ENCODE data around the gene CALN1. TPM values are rescaled to one million over a fixed set of nuclear protein-coding genes. Genes with fewer than 3 reads are reported as not detected.
A peak's percentile ranks its signal among the peaks of the same experiment; 100 is the strongest.
"Not testable (repeated sequence)": the region's sequence is repeated elsewhere in the genome, so short reads cannot be mapped to it uniquely, and the experiment has no call there.

CALN1 gene
- total RNA-seq, 2 donors from 2014 or later: 4.3 to 6.9 TPM

DNA sequence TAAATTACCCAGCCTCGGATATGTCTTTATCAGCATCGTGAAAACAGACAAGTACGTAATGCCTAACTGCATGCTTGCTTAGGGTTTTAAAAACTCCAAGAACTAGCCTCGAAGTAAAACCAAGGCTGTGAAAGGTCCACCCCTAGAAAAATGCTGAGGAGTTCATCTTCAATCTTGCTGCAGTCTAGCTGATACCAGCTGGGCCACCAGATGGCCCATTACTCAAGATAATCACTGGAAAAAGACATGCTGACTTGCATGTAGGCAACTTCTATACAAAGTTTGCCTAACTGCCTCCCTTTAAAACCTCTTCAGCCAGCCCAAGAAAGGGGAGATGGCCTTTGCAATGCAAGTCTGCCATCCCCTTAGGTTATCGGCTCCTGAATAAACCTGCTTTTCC, 666.1 kb downstream of the CALN1 start:
- Histone ChIP-seq H3K27me3 (ENCODE audit: control insufficient read depth, insufficient read depth, low read length, poor library complexity, severe bottlenecking) (no peaks in the 10 kb centered on the region), H3K4me3 (ENCODE audit: low read length) (no peak overlapping the region), H3K4me1 (ENCODE audit: control insufficient read depth, insufficient read depth, low read length) (no peaks in the 10 kb centered on the region), H3K27ac (ENCODE audit: low read depth, low read length) (no peak overlapping the region), H3K9ac (ENCODE audit: extremely low read depth, low read length, poor library complexity, severe bottlenecking) (no peak overlapping the region), H3K9me3 (ENCODE audit: control insufficient read depth, low read length) (peaks cover 9% of the 10 kb centered on the region), H3K36me3 (ENCODE audit: control insufficient read depth, insufficient read depth, low read length) (no peaks in the 10 kb centered on the region)
- 92 to 100% methylated on average over 4 to 5 of the region's 5 CpGs for WGBS, 2 experiments (ENCODE audit: insufficient coverage in 1 of 2, insufficient read length in 1 of 2)
- peaks cover 14% of the 10 kb centered on the region for H3K9me3 Mint-ChIP-seq
- H3K4me1 Mint-ChIP-seq: no peaks in the 10 kb centered on the region
- DNase-seq: no peak
- no peak overlapping the region for H3K27ac Mint-ChIP-seq
- H3K4me3 Mint-ChIP-seq: no peak overlapping the region
- H3K27me3 Mint-ChIP-seq (ENCODE audit: insufficient read depth): peaks cover 15% of the 10 kb centered on the region
- TF ChIP-seq, protein P1, sequence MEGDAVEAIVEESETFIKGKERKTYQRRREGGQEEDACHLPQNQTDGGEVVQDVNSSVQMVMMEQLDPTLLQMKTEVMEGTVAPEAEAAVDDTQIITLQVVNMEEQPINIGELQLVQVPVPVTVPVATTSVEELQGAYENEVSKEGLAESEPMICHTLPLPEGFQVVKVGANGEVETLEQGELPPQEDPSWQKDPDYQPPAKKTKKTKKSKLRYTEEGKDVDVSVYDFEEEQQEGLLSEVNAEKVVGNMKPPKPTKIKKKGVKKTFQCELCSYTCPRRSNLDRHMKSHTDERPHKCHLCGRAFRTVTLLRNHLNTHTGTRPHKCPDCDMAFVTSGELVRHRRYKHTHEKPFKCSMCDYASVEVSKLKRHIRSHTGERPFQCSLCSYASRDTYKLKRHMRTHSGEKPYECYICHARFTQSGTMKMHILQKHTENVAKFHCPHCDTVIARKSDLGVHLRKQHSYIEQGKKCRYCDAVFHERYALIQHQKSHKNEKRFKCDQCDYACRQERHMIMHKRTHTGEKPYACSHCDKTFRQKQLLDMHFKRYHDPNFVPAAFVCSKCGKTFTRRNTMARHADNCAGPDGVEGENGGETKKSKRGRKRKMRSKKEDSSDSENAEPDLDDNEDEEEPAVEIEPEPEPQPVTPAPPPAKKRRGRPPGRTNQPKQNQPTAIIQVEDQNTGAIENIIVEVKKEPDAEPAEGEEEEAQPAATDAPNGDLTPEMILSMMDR (conservative IDR thresholded peaks at IDR 0.05): peak; percentile 17
- peaks cover 3% of the 10 kb centered on the region for H3K36me3 Mint-ChIP-seq (ENCODE audit: low read depth)

DNA sequence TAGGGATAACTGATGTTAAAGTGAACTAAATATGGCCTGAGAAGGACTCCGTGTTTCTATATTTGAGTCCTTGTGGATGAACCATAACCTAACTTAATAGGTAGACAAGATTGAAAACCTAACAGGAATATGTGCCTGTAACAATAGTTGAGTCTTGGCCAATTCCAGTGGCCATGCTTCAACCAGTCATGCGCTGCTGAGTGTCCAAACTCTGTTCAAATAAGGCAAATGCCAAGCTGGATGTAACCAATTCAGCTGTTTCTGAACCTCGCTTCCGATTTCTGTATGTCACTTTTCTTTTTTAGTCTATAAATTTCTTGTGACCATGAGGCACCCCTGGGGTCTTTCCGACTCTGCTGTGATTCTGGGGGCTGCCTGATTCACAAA, 672.0 kb downstream of the CALN1 start:
- H3K27ac ChIP-seq (ENCODE audit: low read depth, low read length): no peak overlapping the region
- no peak for DNase-seq
- H3K4me1 ChIP-seq (ENCODE audit: control insufficient read depth, insufficient read depth, low read length): no peaks in the 10 kb centered on the region
- Mint-ChIP-seq H3K4me1 (peaks cover 2% of the 10 kb centered on the region), H3K36me3 (ENCODE audit: low read depth) (peaks cover 3% of the 10 kb centered on the region), H3K27me3 (ENCODE audit: insufficient read depth) (peaks cover 2% of the 10 kb centered on the region), H3K27ac (no peak overlapping the region), H3K4me3 (no peak overlapping the region), H3K9me3 (peaks cover 7% of the 10 kb centered on the region)
- no peak overlapping the region for H3K9ac ChIP-seq (ENCODE audit: extremely low read depth, low read length, poor library complexity, severe bottlenecking)
- H3K36me3 ChIP-seq (ENCODE audit: control insufficient read depth, insufficient read depth, low read length): no peaks in the 10 kb centered on the region
- no peaks in the 10 kb centered on the region for H3K9me3 ChIP-seq (ENCODE audit: control insufficient read depth, low read length)
- TF ChIP-seq, protein P1 (conservative IDR thresholded peaks at IDR 0.05): no peak
- no peak overlapping the region for H3K4me3 ChIP-seq (ENCODE audit: low read length)
- WGBS, 2 experiments (ENCODE audit: insufficient coverage in 1 of 2, insufficient read length in 1 of 2): 82 to 89% methylated on average over 3 to 5 of the region's 5 CpGs
- H3K27me3 ChIP-seq (ENCODE audit: control insufficient read depth, insufficient read depth, low read length, poor library complexity, severe bottlenecking): no peaks in the 10 kb centered on the region

DNA sequence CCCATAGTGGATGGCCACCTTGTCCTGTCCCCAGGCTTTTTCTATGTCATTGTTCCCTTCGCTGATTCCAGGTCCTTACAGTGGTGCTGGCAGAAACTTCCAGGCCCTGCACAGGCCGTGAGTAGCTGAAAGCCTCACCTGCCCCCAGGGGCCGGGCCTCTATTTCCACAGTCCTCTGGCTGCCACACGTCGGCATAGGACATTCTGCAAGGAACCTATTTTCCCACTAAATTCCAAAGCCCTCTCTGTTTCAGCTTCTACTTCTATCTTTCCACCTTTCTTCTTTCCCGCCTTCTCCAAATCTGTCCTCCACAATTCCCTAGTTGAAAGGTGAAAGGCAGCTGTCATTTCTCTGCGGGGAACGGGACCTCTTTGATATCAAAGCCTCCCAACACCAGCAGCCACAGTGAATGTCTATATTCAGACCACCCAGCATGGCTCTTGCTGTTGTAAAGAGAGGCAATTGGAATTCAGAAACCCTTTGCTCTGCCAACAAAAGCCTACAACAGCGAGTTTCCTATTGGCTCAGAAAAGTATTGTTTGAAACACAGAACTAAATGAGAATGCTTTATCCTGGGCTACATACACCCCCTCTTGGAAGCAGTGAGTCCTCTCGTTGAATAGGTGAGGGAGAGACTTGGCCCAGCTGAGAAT, 672.5 kb downstream of the CALN1 start:
- no peaks in the 10 kb centered on the region for H3K36me3 ChIP-seq (ENCODE audit: control insufficient read depth, insufficient read depth, low read length)
- no peaks in the 10 kb centered on the region for H3K27me3 ChIP-seq (ENCODE audit: control insufficient read depth, insufficient read depth, low read length, poor library complexity, severe bottlenecking)
- Mint-ChIP-seq H3K27ac (no peak overlapping the region), H3K4me1 (peaks cover 2% of the 10 kb centered on the region), H3K27me3 (ENCODE audit: insufficient read depth) (peaks cover 2% of the 10 kb centered on the region), H3K4me3 (no peak overlapping the region), H3K9me3 (peaks cover 7% of the 10 kb centered on the region), H3K36me3 (ENCODE audit: low read depth) (peaks cover 3% of the 10 kb centered on the region)
- WGBS, 2 experiments (ENCODE audit: insufficient coverage in 1 of 2, insufficient read length in 1 of 2): 45 to 64% methylated on average over 6 to 10 of the region's 10 CpGs
- H3K9ac ChIP-seq (ENCODE audit: extremely low read depth, low read length, poor library complexity, severe bottlenecking): no peak overlapping the region
- no peaks in the 10 kb centered on the region for H3K4me1 ChIP-seq (ENCODE audit: control insufficient read depth, insufficient read depth, low read length)
- H3K27ac ChIP-seq (ENCODE audit: low read depth, low read length): no peak overlapping the region
- H3K4me3 ChIP-seq (ENCODE audit: low read length): no peak overlapping the region
- TF ChIP-seq, protein P1 (conservative IDR thresholded peaks at IDR 0.05): no peak
- no peak for DNase-seq
- H3K9me3 ChIP-seq (ENCODE audit: control insufficient read depth, low read length): no peaks in the 10 kb centered on the region

DNA sequence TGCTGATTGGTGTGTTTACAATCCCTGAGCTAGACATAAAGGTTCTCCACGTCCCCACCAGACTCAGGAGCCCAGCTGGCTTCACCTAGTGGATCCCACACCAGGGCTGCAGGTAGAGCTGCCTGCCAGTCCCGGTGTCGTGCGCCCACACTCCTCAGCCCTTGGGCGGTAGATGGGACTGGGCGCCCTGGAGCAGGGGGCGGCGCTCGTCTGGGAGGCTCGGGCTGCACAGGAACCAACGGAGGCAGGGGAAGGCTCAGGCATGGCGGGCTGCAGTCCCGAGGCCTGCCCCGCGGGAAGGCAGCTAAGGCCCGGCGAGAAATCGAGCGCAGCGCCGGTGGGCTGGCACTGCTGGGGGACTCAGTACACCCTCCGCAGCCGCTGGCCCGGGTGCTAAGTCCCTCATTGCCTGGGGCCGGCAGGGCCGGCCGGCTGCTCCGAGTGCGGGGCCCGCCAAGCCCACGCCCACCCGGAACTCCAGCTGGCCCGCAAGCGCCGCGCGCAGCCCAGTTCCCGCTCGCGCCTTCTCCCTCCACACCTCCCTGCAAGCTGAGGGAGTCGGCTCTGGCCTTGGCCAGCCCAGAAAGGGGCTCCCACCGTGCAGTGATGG, 674.1 kb downstream of the CALN1 start:
- not testable (repeated sequence) for H3K9me3 Mint-ChIP-seq; H3K9me3 ChIP-seq (ENCODE audit: control insufficient read depth, low read length); H3K4me1 ChIP-seq (ENCODE audit: control insufficient read depth, insufficient read depth, low read length); H3K27me3 ChIP-seq (ENCODE audit: control insufficient read depth, insufficient read depth, low read length, poor library complexity, severe bottlenecking); H3K4me1 Mint-ChIP-seq; H3K4me3 Mint-ChIP-seq; H3K36me3 ChIP-seq (ENCODE audit: control insufficient read depth, insufficient read depth, low read length); H3K27me3 Mint-ChIP-seq (ENCODE audit: insufficient read depth); H3K27ac ChIP-seq (ENCODE audit: low read depth, low read length); H3K27ac Mint-ChIP-seq; H3K4me3 ChIP-seq (ENCODE audit: low read length); DNase-seq; H3K9ac ChIP-seq (ENCODE audit: extremely low read depth, low read length, poor library complexity, severe bottlenecking); H3K36me3 Mint-ChIP-seq (ENCODE audit: low read depth)
- 91% methylated on average over 37 of the region's 42 CpGs; no CpG with 5 or more reads in 1 of the 2 experiments for WGBS, 2 experiments (ENCODE audit: insufficient coverage in 1 of 2, insufficient read length in 1 of 2)

All from endodermal cell (in vitro differentiated cells).